ENCODE results near the gene GSE1. TPM values are rescaled to one million over a fixed set of nuclear protein-coding genes. Genes with fewer than 3 reads are reported as not detected.

Gene GSE1
- total and polyA plus RNA-seq, 9 of the 15 experiments (the other 6 are each of a cell fraction or from before 2014, with no cell fraction given): 12.2 to 244 (median 57.9) TPM

- no peak for TF ChIP-seq CHD7 (IDR thresholded peaks at IDR 0.05; ENCODE audit: low read depth, low read length)
- no peak for TF ChIP-seq CTCF (IDR thresholded peaks at IDR 0.05 in 2 of 3, conservative IDR thresholded peaks at IDR 0.05 in 1 of 3; ENCODE audit: insufficient read depth in 2 of 3, low read depth in 1 of 3, low read length in 3 of 3)
- TF ChIP-seq, protein P1, sequence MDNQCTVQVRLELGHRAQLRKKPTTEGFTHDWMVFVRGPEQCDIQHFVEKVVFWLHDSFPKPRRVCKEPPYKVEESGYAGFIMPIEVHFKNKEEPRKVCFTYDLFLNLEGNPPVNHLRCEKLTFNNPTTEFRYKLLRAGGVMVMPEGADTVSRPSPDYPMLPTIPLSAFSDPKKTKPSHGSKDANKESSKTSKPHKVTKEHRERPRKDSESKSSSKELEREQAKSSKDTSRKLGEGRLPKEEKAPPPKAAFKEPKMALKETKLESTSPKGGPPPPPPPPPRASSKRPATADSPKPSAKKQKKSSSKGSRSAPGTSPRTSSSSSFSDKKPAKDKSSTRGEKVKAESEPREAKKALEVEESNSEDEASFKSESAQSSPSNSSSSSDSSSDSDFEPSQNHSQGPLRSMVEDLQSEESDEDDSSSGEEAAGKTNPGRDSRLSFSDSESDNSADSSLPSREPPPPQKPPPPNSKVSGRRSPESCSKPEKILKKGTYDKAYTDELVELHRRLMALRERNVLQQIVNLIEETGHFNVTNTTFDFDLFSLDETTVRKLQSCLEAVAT (IDR thresholded peaks at IDR 0.05): peak; percentile 57 to 73; a peak in 3 of 4 replicates
- peak in 1 of 2 experiments; percentile 58 for TF ChIP-seq AFF1 (IDR thresholded peaks at IDR 0.05; ENCODE audit: low read depth in 1 of 2, partially characterized antibody in 2 of 2)
- TF ChIP-seq RBM22 (IDR thresholded peaks at IDR 0.05; ENCODE audit: low read depth, low read length, poor library complexity, severe bottlenecking): no peak
- peak; percentile 74 for TF ChIP-seq SPI1 (IDR thresholded peaks at IDR 0.05; ENCODE audit: borderline replicate concordance, low read depth, low read length)
Measured at GRCh38 chr16:85570735-85571562, 42.2 kb upstream of the GSE1 start (continued).
